ENCODE data around the gene DNAJC4.

GRCh38 chr11:64230985-64231365, 627 bp downstream of the DNAJC4 start:
- TF ChIP-seq CTCF (IDR thresholded peaks at IDR 0.05; ENCODE audit: insufficient read depth, low read length, poor library complexity, severe bottlenecking) (no peak), EZH2phosphoT487 (conservative IDR thresholded peaks at IDR 0.05; ENCODE audit: low read length) (no peak)

All from SU-DHL-6 (cell line).